ENCODE data around the gene DDX21.
"Not testable (repeated sequence)": the region's sequence is repeated elsewhere in the genome, so short reads cannot be mapped to it uniquely, and the experiment has no call there.

DDX21 gene

DNA sequence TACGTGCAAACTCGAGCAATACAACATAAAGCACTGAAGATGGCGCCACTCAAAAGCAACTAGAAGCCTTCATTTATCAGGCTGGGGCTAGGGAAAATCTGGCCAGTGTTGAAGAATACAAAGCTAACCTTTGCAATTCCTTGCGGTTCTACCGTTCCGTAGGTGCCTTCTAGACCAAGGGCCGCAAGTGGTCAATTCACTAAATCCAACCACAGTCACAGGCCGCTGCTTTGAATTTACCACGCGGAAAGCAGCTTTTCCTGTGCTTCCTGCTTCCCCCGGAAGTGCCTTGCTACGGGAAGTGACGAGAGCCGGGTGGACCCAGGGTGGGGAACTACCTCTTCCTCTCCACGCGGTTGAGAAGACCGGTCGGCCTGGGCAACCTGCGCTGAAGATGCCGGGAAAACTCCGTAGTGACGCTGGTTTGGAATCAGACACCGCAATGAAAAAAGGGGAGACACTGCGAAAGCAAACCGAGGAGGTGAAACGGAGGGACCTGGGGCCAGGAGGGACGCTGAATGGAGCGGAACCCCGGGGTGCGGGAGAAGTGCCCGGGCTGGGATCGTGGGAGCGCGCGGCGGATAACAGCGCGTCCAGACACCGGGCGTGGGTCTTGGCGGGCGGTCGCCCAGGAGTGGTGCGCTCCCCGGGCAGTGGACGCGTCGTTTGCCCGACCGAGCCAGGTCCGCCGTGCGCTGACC lies at the start of gene DDX21:
TSS of gene DDX21 (plus strand) at position 339 of the 701 bp plus-strand sequence. CDS start at position 395, 56 bp downstream.
- peak within 1 kb of the TSS; percentile 84 for H3K4me3 ChIP-seq
- no peaks in the 10 kb centered on the region for H3K27me3 ChIP-seq (ENCODE audit: low read depth)
- H3K4me1 ChIP-seq, result peaks cover 15% of the 10 kb centered on the region
- DNase-seq (ENCODE audit: low spot score in 2 of 2), result peak; percentile 93
- H3K9me3 ChIP-seq, result no peaks in the 10 kb centered on the region
- in situ Hi-C loops (cut with MboI; ENCODE audit: low sequenced_read_pairs), result no loop called here
- peaks cover 38% of the 10 kb centered on the region for H3K36me3 ChIP-seq (replicated peaks)

DNA sequence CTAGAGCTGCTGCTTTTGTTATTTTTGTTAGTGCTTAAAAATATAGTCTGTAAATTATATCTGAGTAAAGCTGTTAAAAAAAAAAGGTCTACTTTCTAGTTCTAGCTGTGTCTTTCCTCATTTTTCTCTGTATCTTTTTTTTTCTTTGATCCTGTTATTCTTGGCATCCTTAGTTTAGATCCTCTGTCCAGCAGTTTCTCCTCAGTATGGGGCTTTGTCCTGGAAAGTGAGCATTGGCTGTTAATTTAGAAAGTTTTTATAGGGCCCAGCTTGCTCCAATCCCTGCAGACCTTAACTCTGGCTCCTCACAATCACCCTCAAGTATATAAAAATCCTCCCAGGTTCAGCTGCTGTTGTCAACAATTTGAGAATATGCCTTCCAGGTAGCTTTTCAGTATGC lies 31.4 kb upstream of the DDX21 start:
- H3K4me3 ChIP-seq, result no peak overlapping the region
- H3K4me1 ChIP-seq, result no peaks in the 10 kb centered on the region
- no peaks in the 10 kb centered on the region for H3K9me3 ChIP-seq
- DNase-seq (ENCODE audit: low spot score in 2 of 2), result no peak
- in situ Hi-C loops (cut with MboI; ENCODE audit: low sequenced_read_pairs), result no loop called here
- no peaks in the 10 kb centered on the region for H3K27me3 ChIP-seq (ENCODE audit: low read depth)
- H3K36me3 ChIP-seq (replicated peaks), result peaks cover 17% of the 10 kb centered on the region

GRCh38 chr10:68925489-68925888 lies 30.5 kb upstream of the DDX21 start:
- H3K36me3 ChIP-seq (replicated peaks), result peaks cover 16% of the 10 kb centered on the region

GRCh38 chr10:68929157-68929556 lies 26.8 kb upstream of the DDX21 start:
- in situ Hi-C loops (cut with MboI; ENCODE audit: low sequenced_read_pairs); H3K9me3 ChIP-seq; DNase-seq (ENCODE audit: low spot score in 2 of 2); H3K27me3 ChIP-seq (ENCODE audit: low read depth); H3K4me1 ChIP-seq; H3K4me3 ChIP-seq: not testable (repeated sequence)
- H3K36me3 ChIP-seq (replicated peaks), result peaks cover 29% of the 10 kb centered on the region

More at GRCh38 chr10:68925489-68925888, 30.5 kb upstream of the DDX21 start:
- Histone ChIP-seq H3K9me3 (no peaks in the 10 kb centered on the region), H3K4me1 (no peaks in the 10 kb centered on the region), H3K4me3 (no peak overlapping the region), H3K27me3 (ENCODE audit: low read depth) (no peaks in the 10 kb centered on the region)
- DNase-seq (ENCODE audit: low spot score in 2 of 2), result no peak
- in situ Hi-C loops (cut with MboI; ENCODE audit: low sequenced_read_pairs), result no loop called here

GRCh38 chr10:68929888-68930287 lies 26.1 kb upstream of the DDX21 start:
- H3K4me1 ChIP-seq; H3K4me3 ChIP-seq; in situ Hi-C loops (cut with MboI; ENCODE audit: low sequenced_read_pairs); H3K9me3 ChIP-seq; H3K27me3 ChIP-seq (ENCODE audit: low read depth); DNase-seq (ENCODE audit: low spot score in 2 of 2): not testable (repeated sequence)
- H3K36me3 ChIP-seq (replicated peaks), result peaks cover 35% of the 10 kb centered on the region

DNA sequence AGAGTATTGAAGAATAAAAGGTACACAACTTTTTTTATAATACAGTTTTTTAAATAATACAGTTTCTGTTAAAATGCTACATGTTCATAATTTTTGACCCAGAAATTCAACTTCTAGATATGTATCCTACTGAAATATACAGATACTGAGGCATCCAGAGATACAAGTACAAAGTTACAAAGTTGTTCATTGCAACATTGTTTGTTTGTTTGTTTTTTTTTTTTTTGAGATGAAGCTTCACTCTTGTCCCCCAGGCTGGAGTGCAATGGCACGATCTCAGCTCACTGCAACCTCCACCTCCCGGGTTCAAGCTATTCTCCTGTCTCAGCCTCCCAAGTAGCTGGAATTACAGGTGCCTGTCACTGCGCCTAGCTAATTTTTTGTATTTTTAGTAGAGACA lies 23.1 kb upstream of the DDX21 start:
- in situ Hi-C loops (cut with MboI; ENCODE audit: low sequenced_read_pairs); H3K4me1 ChIP-seq; H3K27me3 ChIP-seq (ENCODE audit: low read depth); DNase-seq (ENCODE audit: low spot score in 2 of 2); H3K4me3 ChIP-seq; H3K9me3 ChIP-seq: not testable (repeated sequence)
- H3K36me3 ChIP-seq (replicated peaks), result peaks cover 43% of the 10 kb centered on the region

DNA sequence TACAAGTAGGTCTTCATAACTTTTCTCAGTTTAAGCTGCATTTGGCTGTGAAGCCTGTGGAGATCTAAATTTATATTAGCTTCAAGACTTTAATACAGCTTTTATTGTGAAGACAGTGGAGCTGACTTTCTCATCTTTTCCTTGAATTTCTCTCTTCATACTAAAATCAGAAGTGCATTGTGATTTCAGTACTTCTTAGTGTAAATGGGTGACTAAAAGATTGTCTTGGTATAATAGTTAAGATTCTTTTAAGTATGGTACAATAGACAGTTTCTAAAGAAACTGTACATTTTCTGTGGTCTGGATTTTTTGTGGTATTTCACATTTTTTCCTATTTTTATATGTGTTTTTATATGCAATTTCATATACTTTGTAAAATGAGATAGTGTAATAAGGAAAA lies 21.0 kb upstream of the DDX21 start:
- H3K4me3 ChIP-seq, result no peak overlapping the region
- no peaks in the 10 kb centered on the region for H3K9me3 ChIP-seq
- H3K27me3 ChIP-seq (ENCODE audit: low read depth), result no peaks in the 10 kb centered on the region
- no peak for DNase-seq (ENCODE audit: low spot score in 2 of 2)
- in situ Hi-C loops (cut with MboI; ENCODE audit: low sequenced_read_pairs), result no loop called here
- H3K4me1 ChIP-seq, result no peaks in the 10 kb centered on the region
- peaks cover 49% of the 10 kb centered on the region for H3K36me3 ChIP-seq (replicated peaks)

DNA sequence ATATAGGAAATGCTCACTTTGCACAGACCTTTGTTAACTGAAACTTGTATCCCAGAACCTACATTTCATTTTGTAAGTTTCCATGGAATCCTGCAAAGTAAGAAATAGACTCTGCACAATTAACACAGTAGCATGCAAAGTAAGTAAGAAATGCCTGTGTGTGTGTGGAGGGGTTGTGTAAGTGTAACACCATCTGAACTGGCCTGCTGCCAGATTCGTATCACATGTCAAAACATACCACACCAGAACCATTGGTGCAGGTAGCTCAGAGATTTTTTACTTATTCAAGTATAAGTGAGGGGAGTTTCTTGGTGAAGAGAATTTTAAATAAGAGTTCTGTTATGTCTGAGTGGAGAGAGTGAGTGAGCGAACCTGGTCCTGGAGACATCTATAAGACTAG lies 17.9 kb upstream of the DDX21 start:
- peaks cover 49% of the 10 kb centered on the region for H3K36me3 ChIP-seq (replicated peaks)
- H3K4me3 ChIP-seq, result no peak overlapping the region
- H3K9me3 ChIP-seq, result no peaks in the 10 kb centered on the region
- in situ Hi-C loops (cut with MboI; ENCODE audit: low sequenced_read_pairs), result no loop called here
- DNase-seq (ENCODE audit: low spot score in 2 of 2), result no peak
- no peaks in the 10 kb centered on the region for H3K4me1 ChIP-seq
- no peaks in the 10 kb centered on the region for H3K27me3 ChIP-seq (ENCODE audit: low read depth)

GRCh38 chr10:68938884-68939283 lies 17.1 kb upstream of the DDX21 start:
- Histone ChIP-seq H3K4me1 (no peaks in the 10 kb centered on the region), H3K9me3 (no peaks in the 10 kb centered on the region), H3K27me3 (ENCODE audit: low read depth) (no peaks in the 10 kb centered on the region), H3K4me3 (no peak overlapping the region), H3K36me3 (replicated peaks) (peaks cover 54% of the 10 kb centered on the region)
- in situ Hi-C loops (cut with MboI; ENCODE audit: low sequenced_read_pairs), result no loop called here
- DNase-seq (ENCODE audit: low spot score in 2 of 2), result no peak

GRCh38 chr10:68940917-68941316 lies 15.1 kb upstream of the DDX21 start:
- H3K4me3 ChIP-seq; in situ Hi-C loops (cut with MboI; ENCODE audit: low sequenced_read_pairs); H3K27me3 ChIP-seq (ENCODE audit: low read depth); H3K4me1 ChIP-seq; H3K9me3 ChIP-seq; DNase-seq (ENCODE audit: low spot score in 2 of 2): not testable (repeated sequence)
- peaks cover 60% of the 10 kb centered on the region for H3K36me3 ChIP-seq (replicated peaks)

GRCh38 chr10:68950598-68950997 lies 5.4 kb upstream of the DDX21 start:
- in situ Hi-C loops (cut with MboI; ENCODE audit: low sequenced_read_pairs), result no loop called here
- H3K4me3 ChIP-seq, result no peak overlapping the region
- DNase-seq (ENCODE audit: low spot score in 2 of 2), result no peak
- H3K36me3 ChIP-seq (replicated peaks), result peaks cover 38% of the 10 kb centered on the region
- peaks cover 3% of the 10 kb centered on the region; the same call in 1 of the 2 replicates for H3K4me1 ChIP-seq
- no peaks in the 10 kb centered on the region for H3K27me3 ChIP-seq (ENCODE audit: low read depth)
- H3K9me3 ChIP-seq, result no peaks in the 10 kb centered on the region

GRCh38 chr10:68954904-68955303 lies 1.1 kb upstream of the DDX21 start:
- H3K36me3 ChIP-seq (replicated peaks), result peaks cover 27% of the 10 kb centered on the region
- no peak for DNase-seq (ENCODE audit: low spot score in 2 of 2)
- no peaks in the 10 kb centered on the region for H3K9me3 ChIP-seq
- H3K4me3 ChIP-seq, result peak overlapping the region; percentile 84
- in situ Hi-C loops (cut with MboI; ENCODE audit: low sequenced_read_pairs), result no loop called here
- peaks cover 6% of the 10 kb centered on the region for H3K4me1 ChIP-seq
- no peaks in the 10 kb centered on the region for H3K27me3 ChIP-seq (ENCODE audit: low read depth)

GRCh38 chr10:68955355-68955831 lies 577 bp upstream of the DDX21 start:
- H3K27me3 ChIP-seq (ENCODE audit: low read depth), result no peaks in the 10 kb centered on the region
- H3K9me3 ChIP-seq, result no peaks in the 10 kb centered on the region
- peaks cover 32% of the 10 kb centered on the region for H3K36me3 ChIP-seq (replicated peaks)
- in situ Hi-C loops (cut with MboI; ENCODE audit: low sequenced_read_pairs), result no loop called here
- peak overlapping the region; percentile 84 for H3K4me3 ChIP-seq
- DNase-seq (ENCODE audit: low spot score in 2 of 2), result peak in 1 of 2 experiments; percentile 36
- H3K4me1 ChIP-seq, result peaks cover 11% of the 10 kb centered on the region

DNA sequence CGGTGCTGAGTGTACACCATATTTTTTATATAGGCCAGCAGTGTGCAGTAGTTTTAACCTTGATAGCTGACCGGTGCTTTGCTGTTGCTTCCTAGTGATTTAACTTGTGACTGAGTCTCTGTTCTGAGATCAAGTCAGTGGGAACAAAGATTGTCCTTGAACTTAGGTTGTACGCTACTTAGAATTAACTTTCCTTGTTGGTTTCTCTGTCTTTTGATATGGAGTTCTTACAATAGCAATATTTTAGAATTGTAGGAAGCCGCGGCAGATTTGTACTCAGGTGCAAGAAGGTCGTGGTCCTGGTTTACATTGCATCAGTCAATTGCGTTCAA lies 1.3 kb downstream of the DDX21 start:
- peaks cover 50% of the 10 kb centered on the region for H3K36me3 ChIP-seq (replicated peaks)
- in situ Hi-C loops (cut with MboI; ENCODE audit: low sequenced_read_pairs), result no loop called here

DNA sequence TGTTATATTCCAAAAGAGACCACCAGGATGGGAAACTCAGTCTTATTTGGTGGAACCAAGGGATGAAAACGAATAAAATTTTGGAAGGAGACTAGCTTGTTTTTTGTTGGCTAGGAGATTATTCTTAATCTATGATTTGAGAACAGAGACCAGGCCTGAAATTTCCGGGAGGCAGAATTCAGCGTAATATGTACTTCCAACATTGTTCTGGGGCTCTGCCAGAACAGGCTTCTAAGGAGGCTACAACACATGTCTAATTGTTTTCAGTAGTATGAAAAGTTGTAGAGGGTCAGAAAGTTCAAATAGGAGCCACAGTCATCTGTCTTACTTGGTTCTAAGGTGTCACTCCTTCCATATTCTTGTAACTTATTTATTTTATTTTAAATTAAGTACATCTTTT lies 1.7 kb downstream of the DDX21 start:
- Histone ChIP-seq H3K9me3 (no peaks in the 10 kb centered on the region), H3K27me3 (ENCODE audit: low read depth) (no peaks in the 10 kb centered on the region), H3K36me3 (replicated peaks) (peaks cover 54% of the 10 kb centered on the region), H3K4me1 (peaks cover 15% of the 10 kb centered on the region), H3K4me3 (peak overlapping the region; percentile 84)
- no peak for DNase-seq (ENCODE audit: low spot score in 2 of 2)
- in situ Hi-C loops (cut with MboI; ENCODE audit: low sequenced_read_pairs), result no loop called here

More for the DNA sequence above, 1.3 kb downstream of the DDX21 start:
- H3K4me1 ChIP-seq, result peaks cover 15% of the 10 kb centered on the region
- H3K9me3 ChIP-seq, result no peaks in the 10 kb centered on the region
- no peak for DNase-seq (ENCODE audit: low spot score in 2 of 2)
- H3K4me3 ChIP-seq, result peak overlapping the region; percentile 84
- H3K27me3 ChIP-seq (ENCODE audit: low read depth), result no peaks in the 10 kb centered on the region
